Mucosa of rectum (tissue), 2 donors: ENCODE data around the gene COPB1.
"Not testable (repeated sequence)": the region's sequence is repeated elsewhere in the genome, so short reads cannot be mapped to it uniquely, and the experiment has no call there.

Experiments
- H3K27ac ChIP-seq, 2 donors: one replicate each; pipeline ENCODE4 v1.7.0; 2013; ENCODE audit warnings: inconsistent platforms in 2 of 2, low read depth in 2 of 2, low read length in 2 of 2
- H3K27me3 ChIP-seq, 2 donors: one replicate each; pipeline ENCODE4 v1.7.0; 2013; ENCODE audit warnings: low read length in 2 of 2; ENCODE audit not compliant: control insufficient read depth in 2 of 2, insufficient read depth in 2 of 2
- H3K36me3 ChIP-seq, 2 donors: one replicate each; pipeline ENCODE4 v1.7.0; 2013; ENCODE audit warnings: low read length in 2 of 2; ENCODE audit not compliant: control insufficient read depth in 2 of 2, insufficient read depth in 2 of 2
- H3K4me1 ChIP-seq, 2 donors: one replicate each; pipeline ENCODE4 v1.7.0; 2013; ENCODE audit warnings: low read length in 2 of 2, mild to moderate bottlenecking in 1 of 2; ENCODE audit not compliant: control insufficient read depth in 2 of 2, insufficient read depth in 2 of 2
- H3K4me3 ChIP-seq, 2 donors: one replicate each; pipeline ENCODE4 v1.7.0; 2013; ENCODE audit warnings: low read length in 2 of 2
- H3K9ac ChIP-seq, 2 donors: one replicate each; pipeline ENCODE4 v1.7.0; 2013; ENCODE audit warnings: low read length in 2 of 2, low read depth in 1 of 2, mild to moderate bottlenecking in 1 of 2
- H3K9me3 ChIP-seq, 2 donors: one replicate each; pipeline ENCODE4 v1.7.0; 2013; ENCODE audit warnings: low read length in 2 of 2; ENCODE audit not compliant: control insufficient read depth in 2 of 2
- donor health status: healthy.
- donor health status: Normal muscosa, but diverticular disease.

COPB1 gene

GRCh38 chr11:14538271-14538925 is 38.8 kb upstream of the COPB1 start:
- Histone ChIP-seq H3K9ac (no peak overlapping the region), H3K27me3 (no peaks in the 10 kb centered on the region), H3K4me1 (peaks cover 7% of the 10 kb centered on the region in 2 donors), H3K4me3 (no peak overlapping the region), H3K9me3 (no peaks in the 10 kb centered on the region), H3K36me3 (no peaks in the 10 kb centered on the region), H3K27ac (no peak overlapping the region)

GRCh38 chr11:14537134-14537599 is 37.6 kb upstream of the COPB1 start:
- no peaks in the 10 kb centered on the region for H3K27me3 ChIP-seq
- no peaks in the 10 kb centered on the region for H3K9me3 ChIP-seq
- peaks cover 4 to 7% of the 10 kb centered on the region in 2 donors for H3K4me1 ChIP-seq
- no peaks in the 10 kb centered on the region for H3K36me3 ChIP-seq
- H3K4me3 ChIP-seq = peak overlapping the region in 1 of 2 donors; percentile 50
- no peak overlapping the region for H3K9ac ChIP-seq
- no peak overlapping the region for H3K27ac ChIP-seq

GRCh38 chr11:14535166-14535565 is 35.6 kb upstream of the COPB1 start:
- not testable (repeated sequence) for H3K36me3 ChIP-seq, H3K9me3 ChIP-seq, H3K4me3 ChIP-seq, H3K4me1 ChIP-seq, H3K27me3 ChIP-seq, H3K9ac ChIP-seq, H3K27ac ChIP-seq

GRCh38 chr11:14529951-14530350 is 30.3 kb upstream of the COPB1 start:
- no peaks in the 10 kb centered on the region for H3K9me3 ChIP-seq
- H3K4me3 ChIP-seq = no peak overlapping the region
- H3K36me3 ChIP-seq = no peaks in the 10 kb centered on the region

GRCh38 chr11:14529321-14529720 is 29.7 kb upstream of the COPB1 start:
- Histone ChIP-seq H3K9ac (no peak overlapping the region), H3K36me3 (no peaks in the 10 kb centered on the region), H3K4me1 (no peaks in the 10 kb centered on the region), H3K27me3 (no peaks in the 10 kb centered on the region), H3K4me3 (no peak overlapping the region), H3K9me3 (no peaks in the 10 kb centered on the region), H3K27ac (no peak overlapping the region)

More at GRCh38 chr11:14529951-14530350, 30.3 kb upstream of the COPB1 start:
- Histone ChIP-seq H3K27me3 (no peaks in the 10 kb centered on the region), H3K27ac (no peak overlapping the region), H3K4me1 (no peaks in the 10 kb centered on the region), H3K9ac (no peak overlapping the region)

- H3K4me3 ChIP-seq = no peak overlapping the region
- H3K9ac ChIP-seq = no peak overlapping the region
- peaks cover 3 to 7% of the 10 kb centered on the region in 2 donors for H3K36me3 ChIP-seq
- H3K27ac ChIP-seq = no peak overlapping the region
- peaks cover 10 to 11% of the 10 kb centered on the region in 2 donors for H3K4me1 ChIP-seq
- no peaks in the 10 kb centered on the region for H3K27me3 ChIP-seq
- H3K9me3 ChIP-seq = no peaks in the 10 kb centered on the region
These were observed 23.2 kb upstream of the COPB1 start for GRCh38 chr11:14522801-14523200.

- Histone ChIP-seq H3K4me1 (peaks cover 10 to 11% of the 10 kb centered on the region in 2 donors), H3K9ac (no peak overlapping the region), H3K4me3 (no peak overlapping the region), H3K27me3 (no peaks in the 10 kb centered on the region), H3K36me3 (peaks cover 7 to 10% of the 10 kb centered on the region in 2 donors), H3K9me3 (no peaks in the 10 kb centered on the region), H3K27ac (no peak overlapping the region)
These were observed 22.6 kb upstream of the COPB1 start for GRCh38 chr11:14522245-14522644.

- H3K27ac ChIP-seq = peak overlapping the region; percentile 77 to 87
- peak overlapping the region; percentile 82 to 99 for H3K4me3 ChIP-seq
- H3K27me3 ChIP-seq = no peaks in the 10 kb centered on the region
- H3K36me3 ChIP-seq = peaks cover 12 to 21% of the 10 kb centered on the region in 2 donors
- no peaks in the 10 kb centered on the region for H3K9me3 ChIP-seq
- H3K9ac ChIP-seq = peak overlapping the region; percentile 73 to 83
- peaks cover 10 to 11% of the 10 kb centered on the region in 2 donors for H3K4me1 ChIP-seq
These were observed 21.1 kb upstream of the COPB1 start for GRCh38 chr11:14520747-14521151.

GRCh38 chr11:14519917-14520746 is 20.5 kb upstream of the COPB1 start, which contains the start of gene PSMA1:
TSS of gene PSMA1 (minus strand) at chr11:14520386. CDS start at chr11:14520299, 87 bp downstream.
- Histone ChIP-seq H3K36me3 (peaks cover 13 to 22% of the 10 kb centered on the region in 2 donors), H3K9me3 (no peaks in the 10 kb centered on the region), H3K9ac (peak within 1 kb of the TSS; percentile 73 to 83), H3K27ac (peak within 1 kb of the TSS; percentile 82 to 87), H3K4me1 (peaks cover 10 to 11% of the 10 kb centered on the region in 2 donors), H3K27me3 (no peaks in the 10 kb centered on the region), H3K4me3 (peak within 1 kb of the TSS; percentile 82 to 99)

- Histone ChIP-seq H3K9ac (peak overlapping the region; percentile 73 to 83), H3K4me1 (peaks cover 10 to 11% of the 10 kb centered on the region in 2 donors)
These were observed 19.9 kb upstream of the COPB1 start for GRCh38 chr11:14519597-14519916.

More at GRCh38 chr11:14519597-14519916, 19.9 kb upstream of the COPB1 start:
- H3K9me3 ChIP-seq = no peaks in the 10 kb centered on the region
- H3K27me3 ChIP-seq = no peaks in the 10 kb centered on the region
- H3K27ac ChIP-seq = peak overlapping the region; percentile 82 to 87
- peaks cover 16 to 28% of the 10 kb centered on the region in 2 donors for H3K36me3 ChIP-seq
- peak overlapping the region; percentile 82 to 99 for H3K4me3 ChIP-seq
